GM12872 (cell line): ENCODE measurements around the gene CINP.

Experiments
- CTCF ChIP-seq: IDR thresholded peaks from 3 replicates; pipeline ENCODE4 v1.5.1; 2011; ENCODE audit warnings: low read depth, mild to moderate bottlenecking, low read length, moderate library complexity; ENCODE audit not compliant: insufficient read depth

CINP gene

GRCh38 chr14:102315121-102315520 is 47.6 kb downstream of the CINP start:
- no peak for TF ChIP-seq CTCF

- TF ChIP-seq CTCF, result peak; percentile 97
These were observed 48.3 kb downstream of the CINP start for GRCh38 chr14:102314242-102315011.

- no peak for TF ChIP-seq CTCF
These were observed 57.8 kb downstream of the CINP start, which contains the start of gene MOK for GRCh38 chr14:102304611-102305506. Gene MOK (minus strand): TSS chr14:102305164. CDS start chr14:102304968, 196 bp downstream.

GRCh38 chr14:102303664-102304063 is 59.0 kb downstream of the CINP start:
- TF ChIP-seq CTCF, result no peak
